ENCODE data around the gene PLA2G4B.

PLA2G4B gene

DNA sequence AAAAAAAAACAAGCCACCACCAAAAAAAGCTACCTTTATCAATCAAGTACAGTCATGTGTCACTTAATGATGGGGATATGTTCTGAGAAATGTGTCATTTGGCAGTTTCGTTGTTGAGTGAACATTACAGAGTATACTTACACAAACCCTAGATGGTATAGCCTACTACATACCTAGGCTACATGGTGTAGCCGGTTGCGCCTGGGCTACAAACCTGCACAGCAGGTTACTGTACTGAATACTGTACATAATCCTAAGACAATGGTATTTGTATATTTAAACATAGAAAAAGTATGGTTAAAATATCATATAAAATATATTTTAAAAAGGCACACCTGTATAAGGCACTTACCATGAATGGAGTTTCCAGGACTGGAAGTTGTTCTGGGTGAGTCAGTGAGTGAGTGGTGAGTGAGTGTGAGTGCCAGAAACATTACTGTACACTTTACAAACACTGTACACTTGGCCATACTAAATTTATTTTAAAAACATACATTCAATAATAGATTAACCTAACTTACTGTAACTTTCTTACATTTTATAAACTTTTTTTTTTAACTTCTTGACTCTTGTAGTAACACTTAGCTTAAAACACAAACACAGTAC is 36.7 kb upstream of the PLA2G4B start:
- ATAC-seq (peak; percentile 29), DNase-seq (ENCODE audit: low spot score in 2 of 2) (no peak)
- Mint-ChIP-seq H3K4me3 (no peak overlapping the region), H3K9me3 (no peaks in the 10 kb centered on the region), H3K27ac (no peak overlapping the region), H3K36me3 (peaks cover 14% of the 10 kb centered on the region), H3K4me1 (peaks cover 10% of the 10 kb centered on the region)

DNA sequence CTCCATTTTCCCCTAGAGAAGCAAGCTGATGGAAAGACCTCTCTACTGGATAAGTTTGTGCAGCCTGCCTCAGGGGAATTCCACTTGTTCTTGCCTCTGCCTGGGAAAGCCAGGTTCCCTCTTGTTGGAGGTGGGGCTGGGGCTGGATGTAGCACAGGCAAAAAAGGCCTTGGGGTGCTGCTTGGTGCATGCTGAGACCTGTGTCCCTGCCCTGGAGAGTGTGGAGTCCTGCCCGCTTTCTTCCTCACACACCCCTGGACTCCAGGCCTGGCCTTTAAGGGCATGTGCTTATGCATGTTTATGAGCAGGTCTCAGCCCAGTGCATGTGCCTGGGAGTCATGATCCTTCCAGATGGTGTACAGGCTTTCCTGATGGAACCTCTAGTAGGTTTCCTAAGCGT is 34.3 kb upstream of the PLA2G4B start:
- peaks cover 11% of the 10 kb centered on the region for H3K4me1 Mint-ChIP-seq
- ATAC-seq (no peak), DNase-seq (ENCODE audit: low spot score in 2 of 2) (no peak)
- peaks cover 14% of the 10 kb centered on the region for H3K36me3 Mint-ChIP-seq
- H3K27ac Mint-ChIP-seq: peak overlapping the region; percentile 80
- no peaks in the 10 kb centered on the region for H3K9me3 Mint-ChIP-seq
- no peak overlapping the region for H3K4me3 Mint-ChIP-seq

DNA sequence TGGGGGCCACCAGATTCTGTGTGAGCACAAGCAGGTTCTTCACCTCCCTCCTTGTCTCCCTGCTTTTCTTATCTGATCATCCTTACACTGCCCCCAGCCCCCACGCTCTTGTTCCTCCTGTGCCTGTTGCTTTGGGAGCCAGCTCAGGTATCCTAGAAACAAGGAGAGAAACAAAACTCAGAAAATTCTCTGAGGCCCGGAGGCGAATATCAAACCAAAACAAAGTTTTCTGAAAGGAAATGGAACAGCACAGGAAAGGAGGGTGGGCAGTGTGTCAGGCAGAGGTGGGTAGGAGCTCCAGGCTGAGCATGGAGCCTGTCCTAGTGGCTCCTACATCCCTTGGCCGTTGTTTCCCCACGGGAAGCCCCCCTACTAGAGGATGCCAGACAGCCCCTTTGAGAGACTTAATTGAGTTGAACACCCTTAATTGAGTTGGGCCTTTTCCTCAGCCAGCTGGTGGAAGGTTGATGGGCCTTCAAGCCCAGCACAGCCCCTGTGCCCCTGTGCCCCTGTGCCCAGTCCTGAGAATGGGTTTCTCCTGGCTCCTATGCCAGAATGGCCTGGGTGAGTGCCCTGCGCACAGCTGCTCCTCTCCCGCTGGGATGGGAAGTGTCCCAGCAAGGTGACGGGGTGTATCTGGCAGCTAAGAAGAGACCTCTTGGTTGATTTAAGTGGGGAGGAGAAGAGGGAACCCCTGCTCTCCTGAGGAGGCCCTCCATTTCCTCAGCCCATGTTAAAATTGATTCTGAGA is 33.6 kb upstream of the PLA2G4B start:
- peak overlapping the region; percentile 80 for H3K27ac Mint-ChIP-seq
- ATAC-seq (no peak), DNase-seq (ENCODE audit: low spot score in 2 of 2) (no peak)

DNA sequence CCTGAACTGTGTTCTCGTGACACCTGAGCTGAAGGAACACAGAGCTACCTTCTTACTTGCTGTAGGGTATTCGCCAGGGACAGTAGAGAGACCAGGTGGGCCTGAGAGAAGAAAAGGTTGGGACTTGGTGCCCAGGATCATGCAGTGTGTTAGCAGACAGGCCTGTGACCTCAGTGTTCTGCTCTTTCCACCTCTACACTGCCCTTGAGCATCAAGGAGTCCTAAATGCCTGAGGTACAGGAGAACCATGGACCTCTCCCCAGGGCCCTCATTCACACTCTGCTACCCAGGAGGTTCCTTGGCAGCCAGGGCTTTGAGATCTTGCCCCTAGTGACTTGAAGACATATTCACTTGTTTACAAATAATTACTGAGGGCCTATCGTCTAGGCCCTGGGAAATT is 32.9 kb upstream of the PLA2G4B start:
- peaks cover 19% of the 10 kb centered on the region for H3K4me1 Mint-ChIP-seq
- peak overlapping the region; percentile 80 for H3K27ac Mint-ChIP-seq
- no peak overlapping the region for H3K4me3 Mint-ChIP-seq
- DNase-seq (ENCODE audit: low spot score in 2 of 2) (no peak), ATAC-seq (no peak)
- no peaks in the 10 kb centered on the region for H3K9me3 Mint-ChIP-seq
- H3K36me3 Mint-ChIP-seq: peaks cover 8% of the 10 kb centered on the region

More for the DNA sequence above, 33.6 kb upstream of the PLA2G4B start:
- Mint-ChIP-seq H3K4me1 (peaks cover 16% of the 10 kb centered on the region), H3K36me3 (peaks cover 14% of the 10 kb centered on the region), H3K4me3 (no peak overlapping the region), H3K9me3 (no peaks in the 10 kb centered on the region)

DNA sequence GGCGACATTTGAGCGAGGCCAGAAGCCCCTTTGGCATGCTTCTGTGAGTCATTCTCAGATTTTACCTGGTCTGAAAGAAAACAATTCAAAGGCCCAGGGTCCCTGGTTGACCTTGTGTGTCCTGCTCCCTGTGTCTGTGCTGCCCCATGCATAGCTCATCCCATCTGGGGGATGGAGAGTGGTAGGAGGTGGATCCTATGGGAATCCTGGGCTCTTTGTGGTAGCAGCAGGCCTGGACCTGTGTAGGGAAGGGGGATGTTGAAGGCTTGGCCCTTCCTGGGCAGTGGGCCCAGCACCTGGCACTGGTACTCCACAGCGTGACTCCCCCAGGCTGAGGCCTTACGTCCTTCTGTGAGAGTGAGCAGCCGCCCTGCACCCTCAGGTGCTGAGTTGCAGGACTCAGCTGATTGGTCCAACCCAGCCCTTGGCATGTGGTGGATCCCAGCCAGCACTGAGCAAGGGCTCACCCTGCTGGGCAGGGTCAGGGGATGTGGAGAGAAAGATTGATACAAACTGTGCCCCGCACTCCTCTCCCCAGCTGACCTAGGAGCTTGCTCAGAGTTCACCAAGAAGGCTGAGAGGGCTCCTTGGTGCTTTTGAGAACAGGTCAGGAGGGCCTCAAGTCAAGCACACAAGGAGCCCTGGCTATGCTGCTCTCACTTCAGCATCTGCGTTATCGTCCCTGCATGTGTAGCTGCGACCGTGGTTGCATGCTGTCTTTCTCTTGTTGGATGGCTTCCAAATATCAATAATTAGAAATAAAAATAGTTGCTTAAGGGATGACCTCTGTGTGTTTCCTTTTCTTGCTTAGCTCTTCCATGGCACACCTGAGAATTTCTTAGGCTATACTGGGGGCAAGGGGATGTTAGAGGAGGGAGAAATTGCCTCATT is 32.1 kb upstream of the PLA2G4B start:
- peaks cover 26% of the 10 kb centered on the region for H3K4me1 Mint-ChIP-seq
- H3K27ac Mint-ChIP-seq: no peak overlapping the region
- no peaks in the 10 kb centered on the region for H3K9me3 Mint-ChIP-seq
- ATAC-seq (peak; percentile 9), DNase-seq (ENCODE audit: low spot score in 2 of 2) (no peak)
- H3K36me3 Mint-ChIP-seq: no peaks in the 10 kb centered on the region
- H3K4me3 Mint-ChIP-seq: no peak overlapping the region

DNA sequence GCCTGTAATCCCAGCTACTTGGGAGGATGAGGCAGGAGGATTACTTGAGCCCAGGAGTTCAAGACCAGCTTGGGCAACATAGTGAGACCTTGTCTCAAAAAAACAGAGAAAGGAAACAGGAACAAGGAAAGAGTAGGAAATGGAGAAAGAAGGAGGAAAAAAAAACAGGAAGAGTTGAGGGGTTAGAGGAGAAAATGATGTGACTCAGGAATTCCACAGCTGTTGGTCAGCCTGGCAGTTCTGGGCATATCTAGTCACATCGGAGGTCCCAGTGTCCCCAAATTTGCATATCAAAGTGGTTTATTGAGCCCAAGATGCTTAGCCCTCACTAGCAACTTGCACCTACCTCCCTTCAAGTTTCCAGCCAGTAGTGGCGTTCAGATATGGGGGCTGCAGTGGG is 29.5 kb upstream of the PLA2G4B start:
- no peak for ATAC-seq
- peak overlapping the region; percentile 76 for H3K27ac Mint-ChIP-seq
- no peak overlapping the region for H3K4me3 Mint-ChIP-seq
- H3K4me1 Mint-ChIP-seq: peaks cover 30% of the 10 kb centered on the region
- no peaks in the 10 kb centered on the region for H3K9me3 Mint-ChIP-seq
- H3K36me3 Mint-ChIP-seq: no peaks in the 10 kb centered on the region
- DNase-seq (ENCODE audit: low spot score in 2 of 2): no peak

DNA sequence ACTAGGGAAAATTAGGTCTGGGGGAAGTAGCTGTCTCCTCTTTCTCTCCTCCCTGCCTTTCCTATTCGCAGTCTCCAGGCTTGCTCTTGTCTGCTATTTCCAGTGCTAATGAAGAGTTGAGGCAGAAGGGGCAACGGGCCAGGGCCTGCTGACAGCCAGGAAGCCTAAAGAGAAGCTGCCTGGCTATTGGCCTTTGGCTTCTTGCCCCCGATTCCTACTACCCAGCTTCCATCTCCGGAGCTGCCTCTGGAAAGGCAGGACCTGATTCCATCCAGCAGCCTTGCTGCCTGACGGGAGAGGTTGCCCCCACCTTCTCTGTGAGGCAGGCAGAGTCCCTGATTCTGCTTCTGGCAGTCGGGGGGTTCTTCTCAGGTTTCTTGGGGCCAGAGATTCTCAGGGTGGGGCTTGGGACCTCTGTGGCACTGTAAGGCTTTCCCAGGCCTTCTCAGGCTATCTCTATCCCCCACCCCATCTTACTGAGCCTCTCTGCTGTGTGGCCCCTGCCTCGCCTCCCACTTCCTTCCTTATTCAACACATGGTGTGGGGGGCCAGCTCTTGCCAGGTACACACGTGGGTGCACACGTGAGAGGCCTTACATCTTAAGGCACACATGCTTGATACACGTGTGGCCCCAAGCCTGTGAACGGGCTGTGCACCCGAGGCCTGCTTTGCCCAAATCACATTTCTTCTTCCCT is 29.0 kb upstream of the PLA2G4B start:
- Mint-ChIP-seq H3K4me1 (peaks cover 25% of the 10 kb centered on the region), H3K27ac (peak overlapping the region; percentile 76), H3K4me3 (no peak overlapping the region), H3K36me3 (no peaks in the 10 kb centered on the region), H3K9me3 (no peaks in the 10 kb centered on the region)
- DNase-seq (ENCODE audit: low spot score in 2 of 2) (no peak), ATAC-seq (no peak)

DNA sequence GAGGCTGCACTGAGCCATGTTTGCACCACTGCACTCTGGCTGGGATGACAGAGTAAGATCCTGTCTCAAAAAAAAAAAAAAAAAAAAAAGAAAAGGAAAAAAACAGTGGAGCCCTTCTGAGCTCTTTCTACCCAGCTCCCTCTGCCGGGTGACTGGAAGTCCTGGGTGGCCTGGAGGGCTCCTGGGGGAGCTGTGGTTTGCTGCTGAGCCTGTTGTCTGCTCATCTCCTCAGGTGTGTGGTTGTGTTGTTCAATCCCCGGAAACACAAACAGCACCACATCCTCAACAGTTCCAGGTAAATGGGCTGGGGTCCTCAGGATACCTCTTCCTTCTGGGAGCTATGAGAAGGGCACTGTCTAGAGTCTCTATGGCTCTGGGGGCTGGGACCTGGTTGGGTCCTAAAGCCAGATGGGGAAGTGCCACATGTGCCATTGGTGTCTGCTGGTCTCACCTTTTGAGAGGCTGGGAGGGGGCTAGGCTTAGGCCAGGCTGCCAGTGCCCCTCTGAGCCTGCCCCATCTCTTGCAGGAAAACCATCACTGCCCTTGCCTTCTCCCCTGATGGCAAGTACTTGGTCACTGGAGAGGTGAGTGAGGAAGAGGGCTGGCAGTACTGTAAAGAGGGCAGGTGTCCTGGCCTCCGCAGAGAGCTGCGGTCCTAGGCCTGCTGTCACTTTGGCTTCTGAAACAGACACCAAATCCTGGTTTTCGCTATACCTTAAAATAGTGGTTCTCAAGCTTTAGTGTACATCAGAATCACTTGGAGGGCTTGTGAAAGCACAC is 27.8 kb upstream of the PLA2G4B start:
- ATAC-seq: no peak
- no peak overlapping the region for H3K27ac Mint-ChIP-seq
- DNase-seq (ENCODE audit: low spot score in 2 of 2): no peak
- H3K4me3 Mint-ChIP-seq: no peak overlapping the region
- no peaks in the 10 kb centered on the region for H3K9me3 Mint-ChIP-seq
- peaks cover 25% of the 10 kb centered on the region for H3K4me1 Mint-ChIP-seq
- H3K36me3 Mint-ChIP-seq: no peaks in the 10 kb centered on the region

DNA sequence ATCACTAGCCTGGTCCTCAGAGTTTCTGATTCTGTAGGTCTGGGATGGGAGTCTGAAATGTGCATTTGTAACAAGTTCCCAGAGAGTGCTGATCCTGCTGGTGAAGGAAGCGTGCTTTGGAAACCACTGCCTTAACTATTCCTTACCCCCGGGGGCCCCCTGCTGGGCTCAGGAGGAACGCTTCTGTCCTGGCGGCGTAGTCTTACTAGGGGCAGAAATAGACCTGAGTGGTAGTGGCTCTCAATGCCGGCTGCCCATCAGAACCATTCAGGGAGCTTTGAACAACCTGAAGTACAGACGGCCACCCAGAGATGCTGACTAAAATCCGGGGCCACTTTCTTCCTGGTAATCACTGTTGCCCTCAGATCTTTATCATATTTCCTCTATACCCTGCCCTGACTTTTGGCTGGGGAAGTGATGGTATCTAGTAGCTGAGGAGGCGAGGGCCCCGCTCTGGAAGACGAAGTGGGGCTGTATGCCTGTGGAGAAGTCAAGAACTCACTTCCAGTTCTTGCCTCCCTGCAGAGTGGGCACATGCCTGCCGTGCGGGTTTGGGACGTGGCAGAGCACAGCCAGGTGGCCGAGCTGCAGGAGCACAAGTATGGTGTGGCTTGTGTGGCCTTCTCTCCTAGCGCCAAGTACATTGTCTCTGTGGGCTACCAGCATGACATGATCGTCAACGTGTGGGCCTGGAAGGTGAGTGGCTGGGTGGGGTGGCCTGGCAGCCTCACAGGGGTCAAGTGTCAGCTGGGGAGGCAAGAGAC is 27.0 kb upstream of the PLA2G4B start:
- ATAC-seq (peak; percentile 88), DNase-seq (ENCODE audit: low spot score in 2 of 2) (peak; percentile 61 to 83)
- no peaks in the 10 kb centered on the region for H3K9me3 Mint-ChIP-seq
- peaks cover 25% of the 10 kb centered on the region for H3K4me1 Mint-ChIP-seq
- H3K27ac Mint-ChIP-seq: peak overlapping the region; percentile 73
- H3K36me3 Mint-ChIP-seq: peaks cover 2% of the 10 kb centered on the region
- H3K4me3 Mint-ChIP-seq: no peak overlapping the region

DNA sequence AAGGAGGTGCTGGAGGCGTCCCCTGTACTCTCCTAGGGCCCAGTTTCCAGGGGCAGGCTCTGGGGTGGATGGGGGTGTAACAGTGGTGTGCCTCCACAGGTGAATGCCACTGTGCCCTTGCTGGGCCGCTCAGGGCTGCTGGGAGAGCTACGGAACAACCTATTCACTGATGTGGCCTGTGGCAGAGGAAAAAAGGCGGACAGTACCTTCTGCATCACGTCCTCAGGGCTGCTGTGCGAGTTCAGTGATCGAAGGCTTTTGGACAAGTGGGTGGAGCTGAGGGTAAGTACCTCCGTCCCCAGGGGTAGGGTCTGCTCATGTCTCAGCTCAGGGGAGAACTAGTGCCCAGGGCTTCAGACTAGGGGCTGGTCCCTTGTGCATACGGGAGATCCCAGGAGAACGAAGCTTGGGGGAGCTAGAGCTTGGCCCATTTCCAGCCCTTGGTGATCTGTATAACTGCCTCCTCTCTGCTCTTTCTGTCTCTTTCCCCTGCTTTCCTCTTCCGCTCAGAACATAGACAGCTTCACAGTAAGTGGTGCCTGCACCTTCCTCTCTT is 25.7 kb upstream of the PLA2G4B start:
- DNase-seq (ENCODE audit: low spot score in 2 of 2): no peak
- Mint-ChIP-seq H3K27ac (peak overlapping the region; percentile 26), H3K36me3 (peaks cover 13% of the 10 kb centered on the region), H3K9me3 (no peaks in the 10 kb centered on the region), H3K4me1 (peaks cover 25% of the 10 kb centered on the region), H3K4me3 (no peak overlapping the region)
- ATAC-seq: no peak

DNA sequence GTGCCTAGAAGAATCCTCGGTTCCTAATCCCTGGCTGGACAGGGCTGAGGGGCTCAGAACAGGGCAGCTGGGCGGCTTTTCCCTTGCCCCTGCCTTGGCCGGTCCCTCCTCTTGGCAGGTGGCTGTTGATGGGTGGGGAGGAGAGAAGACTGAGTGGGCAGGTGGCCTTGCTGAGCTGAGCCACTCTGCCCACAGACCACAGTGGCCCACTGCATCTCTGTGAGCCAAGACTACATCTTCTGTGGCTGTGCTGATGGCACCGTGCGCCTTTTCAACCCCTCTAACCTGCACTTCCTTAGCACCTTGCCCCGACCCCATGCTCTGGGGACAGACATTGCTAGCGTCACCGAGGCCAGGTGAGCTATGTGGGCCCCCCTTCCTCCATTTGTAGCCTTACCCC is 25.2 kb upstream of the PLA2G4B start:
- ATAC-seq (no peak), DNase-seq (ENCODE audit: low spot score in 2 of 2) (no peak)
- peaks cover 25% of the 10 kb centered on the region for H3K4me1 Mint-ChIP-seq
- peak overlapping the region; percentile 26 for H3K27ac Mint-ChIP-seq
- no peak overlapping the region for H3K4me3 Mint-ChIP-seq
- peaks cover 16% of the 10 kb centered on the region for H3K36me3 Mint-ChIP-seq
- H3K9me3 Mint-ChIP-seq: no peaks in the 10 kb centered on the region

DNA sequence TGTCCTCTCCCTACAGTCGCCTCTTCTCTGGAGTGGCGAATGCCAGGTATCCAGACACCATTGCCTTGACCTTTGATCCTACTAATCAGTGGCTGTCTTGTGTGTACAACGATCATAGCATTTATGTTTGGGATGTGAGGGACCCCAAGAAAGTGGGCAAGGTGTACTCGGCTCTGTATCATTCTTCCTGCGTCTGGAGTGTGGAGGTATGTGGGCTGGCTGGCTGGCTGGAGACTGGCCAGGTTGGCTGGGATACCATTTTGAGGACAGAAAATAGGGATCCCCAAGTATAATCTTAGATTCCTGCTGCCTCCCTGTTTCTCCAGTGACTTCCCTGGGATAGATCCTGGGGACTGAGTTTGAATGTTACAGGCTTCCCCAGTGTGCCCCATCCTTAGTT is 24.1 kb upstream of the PLA2G4B start:
- DNase-seq (ENCODE audit: low spot score in 2 of 2): no peak
- Mint-ChIP-seq H3K4me1 (peaks cover 18% of the 10 kb centered on the region), H3K4me3 (no peak overlapping the region), H3K27ac (no peak overlapping the region), H3K36me3 (peaks cover 27% of the 10 kb centered on the region), H3K9me3 (no peaks in the 10 kb centered on the region)
- ATAC-seq: no peak

DNA sequence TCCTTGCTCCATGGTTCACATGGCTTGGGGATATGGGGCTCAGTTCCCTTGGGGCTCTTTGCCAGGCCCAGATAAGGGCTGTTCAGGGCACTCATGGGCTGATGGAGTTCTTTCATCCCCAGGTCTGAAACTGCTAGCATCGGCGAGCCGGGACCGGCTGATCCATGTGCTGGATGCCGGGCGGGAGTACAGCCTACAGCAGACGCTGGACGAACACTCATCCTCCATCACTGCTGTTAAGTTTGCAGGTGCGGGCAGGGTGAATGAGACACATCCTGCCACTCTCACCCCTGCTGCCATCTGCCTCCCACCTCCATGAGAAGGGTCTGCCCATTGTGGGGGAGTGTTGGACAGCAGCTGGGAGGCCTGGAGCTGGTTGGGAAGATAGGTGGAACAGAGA is 21.9 kb upstream of the PLA2G4B start:
- no peak for ATAC-seq
- Mint-ChIP-seq H3K4me3 (no peak overlapping the region), H3K9me3 (no peaks in the 10 kb centered on the region), H3K4me1 (peaks cover 1% of the 10 kb centered on the region), H3K36me3 (peaks cover 28% of the 10 kb centered on the region), H3K27ac (peak overlapping the region; percentile 79)
- DNase-seq (ENCODE audit: low spot score in 2 of 2): no peak

DNA sequence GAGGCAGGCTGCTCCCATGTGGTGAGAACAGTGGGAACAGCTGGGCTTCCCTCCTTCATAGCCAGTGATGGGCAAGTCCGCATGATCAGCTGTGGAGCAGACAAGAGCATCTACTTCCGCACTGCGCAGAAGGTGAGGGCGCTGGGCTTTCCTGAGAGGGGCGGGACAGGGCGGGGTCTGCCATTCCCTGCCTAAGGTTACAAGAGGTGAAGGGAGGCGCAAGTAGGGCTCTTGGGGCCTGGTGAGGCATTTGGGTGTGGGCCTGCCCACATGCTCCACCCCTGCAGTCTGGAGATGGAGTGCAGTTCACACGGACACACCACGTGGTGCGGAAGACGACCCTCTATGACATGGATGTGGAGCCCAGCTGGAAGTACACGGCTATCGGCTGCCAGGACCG is 21.3 kb upstream of the PLA2G4B start:
- ATAC-seq: no peak
- Mint-ChIP-seq H3K4me1 (no peaks in the 10 kb centered on the region), H3K36me3 (peaks cover 28% of the 10 kb centered on the region)

More for the DNA sequence above, 21.3 kb upstream of the PLA2G4B start:
- Mint-ChIP-seq H3K4me3 (no peak overlapping the region), H3K9me3 (no peaks in the 10 kb centered on the region), H3K27ac (peak overlapping the region; percentile 79)
- no peak for DNase-seq (ENCODE audit: low spot score in 2 of 2)

All from stimulated activated effector memory CD8-positive, alpha-beta T cell treated with anti-CD3 and anti-CD28 coated beads, Interleukin-12 subunit alpha, Interleukin-12 subunit beta, amount 100 ng/mL, for 72 hours (primary cell).